ENCODE measurements around the gene ANKS1B. TPM values are rescaled to one million over a fixed set of nuclear protein-coding genes. Genes with fewer than 3 reads are reported as not detected.
"Not testable (repeated sequence)": the region's sequence is repeated elsewhere in the genome, so short reads cannot be mapped to it uniquely, and the experiment has no call there.

Gene ANKS1B
- total RNA-seq, 3 donors from 2014 or later (not counting 1 experiment from before 2014, with no cell fraction given): not detected

DNA sequence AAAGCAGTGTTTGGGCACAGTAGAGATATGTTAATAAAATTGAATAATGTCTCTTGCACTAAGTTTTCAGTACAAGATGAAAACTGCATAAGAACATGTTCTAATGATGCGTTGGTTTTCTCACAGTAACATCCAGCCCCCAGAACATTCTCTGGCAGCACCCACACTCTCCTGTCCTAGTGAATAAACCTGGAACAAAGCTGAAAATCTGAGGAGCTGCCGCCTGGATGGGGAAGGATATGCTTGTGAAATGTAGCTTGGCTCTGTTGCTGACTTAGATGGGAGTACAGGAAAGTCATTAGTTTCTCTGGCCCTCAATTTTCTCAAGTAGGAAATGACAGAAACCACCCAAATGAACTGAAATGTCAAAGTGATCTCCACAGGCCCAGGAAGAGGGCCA lies 1015.8 kb downstream of the ANKS1B start:
- intact Hi-C loops (cut with micrococcal nuclease): no loop called here
- ATAC-seq: no peak
- Histone ChIP-seq H3K36me3 (ENCODE audit: control insufficient read depth, insufficient read depth, low read length) (no peaks in the 10 kb centered on the region), H3K4me1 (ENCODE audit: control insufficient read depth, insufficient read depth, low read length) (no peaks in the 10 kb centered on the region), H3K4me3 (ENCODE audit: low read length) (no peak overlapping the region), H3K27me3 (ENCODE audit: control insufficient read depth, insufficient read depth, low read length) (no peaks in the 10 kb centered on the region), H3K9me3 (ENCODE audit: control insufficient read depth, insufficient read depth, low read length) (no peaks in the 10 kb centered on the region), H3K27ac (ENCODE audit: low read length) (no peak overlapping the region)
- DNase-seq: no peak
- WGBS (ENCODE audit: insufficient coverage): 75% methylated on average over 2 of the region's 2 CpGs
- no peaks in the 10 kb centered on the region for H3K36me3 Mint-ChIP-seq
- H3K27me3 Mint-ChIP-seq (ENCODE audit: low read depth in 2 of 2): no peaks in the 10 kb centered on the region
- H3K9me3 Mint-ChIP-seq: peaks cover 0 to 6% of the 10 kb centered on the region in 2 donors
- no peak overlapping the region for H3K27ac Mint-ChIP-seq
- TF ChIP-seq, protein P1, sequence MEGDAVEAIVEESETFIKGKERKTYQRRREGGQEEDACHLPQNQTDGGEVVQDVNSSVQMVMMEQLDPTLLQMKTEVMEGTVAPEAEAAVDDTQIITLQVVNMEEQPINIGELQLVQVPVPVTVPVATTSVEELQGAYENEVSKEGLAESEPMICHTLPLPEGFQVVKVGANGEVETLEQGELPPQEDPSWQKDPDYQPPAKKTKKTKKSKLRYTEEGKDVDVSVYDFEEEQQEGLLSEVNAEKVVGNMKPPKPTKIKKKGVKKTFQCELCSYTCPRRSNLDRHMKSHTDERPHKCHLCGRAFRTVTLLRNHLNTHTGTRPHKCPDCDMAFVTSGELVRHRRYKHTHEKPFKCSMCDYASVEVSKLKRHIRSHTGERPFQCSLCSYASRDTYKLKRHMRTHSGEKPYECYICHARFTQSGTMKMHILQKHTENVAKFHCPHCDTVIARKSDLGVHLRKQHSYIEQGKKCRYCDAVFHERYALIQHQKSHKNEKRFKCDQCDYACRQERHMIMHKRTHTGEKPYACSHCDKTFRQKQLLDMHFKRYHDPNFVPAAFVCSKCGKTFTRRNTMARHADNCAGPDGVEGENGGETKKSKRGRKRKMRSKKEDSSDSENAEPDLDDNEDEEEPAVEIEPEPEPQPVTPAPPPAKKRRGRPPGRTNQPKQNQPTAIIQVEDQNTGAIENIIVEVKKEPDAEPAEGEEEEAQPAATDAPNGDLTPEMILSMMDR (IDR thresholded peaks at IDR 0.05): no peak
- no peak overlapping the region for H3K4me3 Mint-ChIP-seq
- H3K4me1 Mint-ChIP-seq: peaks cover 0 to 5% of the 10 kb centered on the region in 2 donors

DNA sequence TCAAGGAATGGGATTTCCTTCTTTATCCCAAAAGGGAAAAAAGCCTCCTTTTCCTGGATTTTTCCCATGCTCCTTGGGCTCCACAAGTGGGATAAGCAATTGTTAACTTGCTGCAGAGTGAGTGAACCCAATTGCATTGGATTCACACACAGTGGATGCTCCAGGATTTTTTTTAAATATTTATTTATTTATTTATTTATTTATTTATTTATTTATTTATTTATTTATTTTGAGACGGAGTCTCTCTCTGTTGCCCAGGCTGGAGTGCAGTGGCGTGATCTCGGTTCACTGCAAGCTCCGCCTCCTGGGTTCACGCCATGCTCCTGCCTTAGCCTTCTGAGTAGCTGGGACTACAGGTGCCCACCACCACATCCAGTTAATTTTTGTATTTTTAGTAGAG lies 1027.6 kb downstream of the ANKS1B start:
- peaks cover 13% of the 10 kb centered on the region for H3K9me3 ChIP-seq (ENCODE audit: control insufficient read depth, insufficient read depth, low read length)
- intact Hi-C loops (cut with micrococcal nuclease); H3K27ac Mint-ChIP-seq; H3K36me3 Mint-ChIP-seq; H3K4me3 Mint-ChIP-seq; DNase-seq; ATAC-seq; H3K27me3 ChIP-seq (ENCODE audit: control insufficient read depth, insufficient read depth, low read length); H3K27ac ChIP-seq (ENCODE audit: low read length); H3K36me3 ChIP-seq (ENCODE audit: control insufficient read depth, insufficient read depth, low read length); H3K27me3 Mint-ChIP-seq (ENCODE audit: low read depth in 2 of 2); H3K4me3 ChIP-seq (ENCODE audit: low read length); H3K4me1 Mint-ChIP-seq; H3K4me1 ChIP-seq (ENCODE audit: control insufficient read depth, insufficient read depth, low read length): not testable (repeated sequence)
- 100% methylated on average over 5 of the region's 5 CpGs for WGBS (ENCODE audit: insufficient coverage)
- peaks cover 13 to 15% of the 10 kb centered on the region in 2 donors for H3K9me3 Mint-ChIP-seq

DNA sequence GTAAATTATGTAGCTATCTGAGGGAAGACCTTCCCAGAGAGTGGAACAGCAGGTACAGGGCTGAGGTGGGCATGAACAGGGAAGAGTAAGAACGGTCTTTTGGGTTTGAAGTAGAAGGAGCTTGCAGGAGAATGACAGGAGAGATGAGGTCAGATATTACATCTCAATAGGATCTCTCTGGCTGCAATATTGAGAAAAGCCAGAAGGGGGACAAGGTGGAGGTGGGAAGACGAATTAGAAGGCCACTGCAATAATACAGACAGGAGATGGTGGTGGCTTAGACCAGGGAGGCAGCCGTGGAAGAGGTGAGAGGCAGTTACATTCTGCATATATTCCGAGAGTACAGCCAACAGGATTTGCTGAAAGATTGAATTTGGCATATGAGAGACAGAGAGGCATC lies 1029.5 kb downstream of the ANKS1B start:
- TF ChIP-seq, protein P1 (IDR thresholded peaks at IDR 0.05): no peak
- peaks cover 3 to 8% of the 10 kb centered on the region in 2 donors for H3K9me3 Mint-ChIP-seq
- H3K27ac ChIP-seq (ENCODE audit: low read length): no peak overlapping the region
- H3K36me3 Mint-ChIP-seq: no peaks in the 10 kb centered on the region
- H3K27me3 ChIP-seq (ENCODE audit: control insufficient read depth, insufficient read depth, low read length): no peaks in the 10 kb centered on the region
- no peak overlapping the region for H3K4me3 ChIP-seq (ENCODE audit: low read length)
- ATAC-seq (no peak), DNase-seq (no peak)
- 61% methylated on average over 4 of the region's 4 CpGs for WGBS (ENCODE audit: insufficient coverage)
- no peaks in the 10 kb centered on the region for H3K36me3 ChIP-seq (ENCODE audit: control insufficient read depth, insufficient read depth, low read length)
- no peak overlapping the region for H3K27ac Mint-ChIP-seq
- H3K9me3 ChIP-seq (ENCODE audit: control insufficient read depth, insufficient read depth, low read length): peaks cover 12% of the 10 kb centered on the region
- H3K4me3 Mint-ChIP-seq: no peak overlapping the region
- H3K4me1 ChIP-seq (ENCODE audit: control insufficient read depth, insufficient read depth, low read length): no peaks in the 10 kb centered on the region
- H3K4me1 Mint-ChIP-seq: no peaks in the 10 kb centered on the region
- intact Hi-C loops (cut with micrococcal nuclease): no loop called here
- peaks cover 0 to 2% of the 10 kb centered on the region in 2 donors for H3K27me3 Mint-ChIP-seq (ENCODE audit: low read depth in 2 of 2)

DNA sequence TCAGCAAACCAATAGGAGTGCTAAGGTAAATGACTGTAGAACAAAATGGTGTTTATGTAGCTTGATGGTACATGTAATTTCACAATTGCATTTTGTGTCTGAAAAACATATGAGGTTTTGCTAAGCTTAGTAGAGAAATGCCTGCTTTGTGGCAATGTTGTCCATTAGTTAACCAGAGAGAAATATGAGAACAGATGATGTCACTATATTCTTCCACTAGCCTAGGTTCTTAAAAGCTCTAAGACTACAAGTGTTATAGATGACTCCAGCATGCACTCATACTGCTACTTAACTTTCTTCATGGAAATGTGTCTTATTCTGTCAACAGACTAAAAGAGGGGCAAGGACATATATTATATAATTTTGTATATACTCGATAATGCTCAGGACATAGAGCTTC lies 1030.2 kb downstream of the ANKS1B start:
- Mint-ChIP-seq H3K9me3 (peaks cover 3 to 6% of the 10 kb centered on the region in 2 donors), H3K4me1 (no peaks in the 10 kb centered on the region), H3K4me3 (no peak overlapping the region), H3K27me3 (ENCODE audit: low read depth in 2 of 2) (peaks cover 0 to 2% of the 10 kb centered on the region in 2 donors), H3K36me3 (no peaks in the 10 kb centered on the region), H3K27ac (no peak overlapping the region)
- Histone ChIP-seq H3K27ac (ENCODE audit: low read length) (no peak overlapping the region), H3K27me3 (ENCODE audit: control insufficient read depth, insufficient read depth, low read length) (no peaks in the 10 kb centered on the region), H3K9me3 (ENCODE audit: control insufficient read depth, insufficient read depth, low read length) (peaks cover 5% of the 10 kb centered on the region), H3K36me3 (ENCODE audit: control insufficient read depth, insufficient read depth, low read length) (no peaks in the 10 kb centered on the region), H3K4me3 (ENCODE audit: low read length) (no peak overlapping the region), H3K4me1 (ENCODE audit: control insufficient read depth, insufficient read depth, low read length) (no peaks in the 10 kb centered on the region)
- DNase-seq (no peak), ATAC-seq (no peak)
- TF ChIP-seq, protein P1 (IDR thresholded peaks at IDR 0.05): no peak
- intact Hi-C loops (cut with micrococcal nuclease): no loop called here
- WGBS (ENCODE audit: insufficient coverage): no CpG with 5 or more reads among the region's 1 CpG

All from natural killer cell (primary cell).